ENCODE data around the gene CDK9. TPM values are rescaled to one million over a fixed set of nuclear protein-coding genes. Genes with fewer than 3 reads are reported as not detected.

CDK9 gene
- total RNA-seq, 2 experiments from 2014 or later = 120 to 128 TPM

GRCh38 chr9:127805620-127806019 is 19.8 kb downstream of the CDK9 start:
- H3K27me3 Mint-ChIP-seq = no peaks in the 10 kb centered on the region
- H3K9me3 Mint-ChIP-seq (ENCODE audit: low read depth) = no peaks in the 10 kb centered on the region
- CTCF ChIA-PET = interaction anchor here (0.7 to 5.3 kb wide), 11 partner anchors 8 to 112 kb away, joined by 3 to 30 read pairs (median 4); partner anchors contain the start of gene TOR2A
- no peak for ATAC-seq
- peaks cover 22% of the 10 kb centered on the region for H3K36me3 Mint-ChIP-seq
- H3K4me3 Mint-ChIP-seq = no peak overlapping the region
- H3K27ac Mint-ChIP-seq = no peak overlapping the region
- peaks cover 23% of the 10 kb centered on the region for H3K4me1 Mint-ChIP-seq
- peak; percentile 64 for DNase-seq

GRCh38 chr9:127806871-127807270 is 21.0 kb downstream of the CDK9 start:
- peaks cover 18% of the 10 kb centered on the region for H3K4me1 Mint-ChIP-seq
- ATAC-seq (no peak), DNase-seq (no peak)
- H3K9me3 Mint-ChIP-seq (ENCODE audit: low read depth) = no peaks in the 10 kb centered on the region
- H3K36me3 Mint-ChIP-seq = peaks cover 27% of the 10 kb centered on the region
- H3K27ac Mint-ChIP-seq = no peak overlapping the region
- H3K27me3 Mint-ChIP-seq = no peaks in the 10 kb centered on the region
- no peak overlapping the region for H3K4me3 Mint-ChIP-seq
- CTCF ChIA-PET = interaction anchor here (5.3 kb wide), 1 partner anchor 63 kb away, joined by 30 read pairs; no protein-coding TSS in a partner anchor

- H3K4me1 Mint-ChIP-seq = peaks cover 13% of the 10 kb centered on the region
- no peak for DNase-seq
These were observed 22.6 kb downstream of the CDK9 start for GRCh38 chr9:127808347-127809001.

GRCh38 chr9:127809002-127809539 is 23.2 kb downstream of the CDK9 start:
- peak; percentile 38 for ATAC-seq
- H3K4me1 Mint-ChIP-seq = peaks cover 9% of the 10 kb centered on the region

More at GRCh38 chr9:127808347-127809001, 22.6 kb downstream of the CDK9 start:
- Mint-ChIP-seq H3K27ac (no peak overlapping the region), H3K9me3 (ENCODE audit: low read depth) (no peaks in the 10 kb centered on the region), H3K27me3 (no peaks in the 10 kb centered on the region), H3K4me3 (no peak overlapping the region), H3K36me3 (peaks cover 27% of the 10 kb centered on the region)
- ATAC-seq = no peak
- CTCF ChIA-PET = no interaction called here

GRCh38 chr9:127809540-127810377 is 23.9 kb downstream of the CDK9 start:
- no peak for DNase-seq
- Mint-ChIP-seq H3K27me3 (no peaks in the 10 kb centered on the region), H3K9me3 (ENCODE audit: low read depth) (no peaks in the 10 kb centered on the region), H3K4me1 (peaks cover 2% of the 10 kb centered on the region), H3K36me3 (peaks cover 28% of the 10 kb centered on the region), H3K27ac (no peak overlapping the region), H3K4me3 (no peak overlapping the region)
- ATAC-seq = no peak
- CTCF ChIA-PET = interaction anchor here (0.6 kb wide), 1 partner anchor 60 kb away, joined by 3 read pairs; no protein-coding TSS in a partner anchor

More at GRCh38 chr9:127809002-127809539, 23.2 kb downstream of the CDK9 start:
- Mint-ChIP-seq H3K27me3 (no peaks in the 10 kb centered on the region), H3K9me3 (ENCODE audit: low read depth) (no peaks in the 10 kb centered on the region), H3K27ac (peak overlapping the region; percentile 11), H3K36me3 (peaks cover 28% of the 10 kb centered on the region), H3K4me3 (no peak overlapping the region)
- DNase-seq = no peak
- CTCF ChIA-PET = interaction anchor here (0.6 kb wide), 1 partner anchor 61 kb away, joined by 3 read pairs; no protein-coding TSS in a partner anchor

GRCh38 chr9:127810378-127811187 is 24.7 kb downstream of the CDK9 start:
- Mint-ChIP-seq H3K36me3 (peaks cover 28% of the 10 kb centered on the region), H3K27me3 (no peaks in the 10 kb centered on the region), H3K4me1 (peaks cover 2% of the 10 kb centered on the region), H3K27ac (no peak overlapping the region), H3K9me3 (ENCODE audit: low read depth) (no peaks in the 10 kb centered on the region), H3K4me3 (no peak overlapping the region)
- ATAC-seq = no peak
- CTCF ChIA-PET = no interaction called here
- DNase-seq = no peak

GRCh38 chr9:127812011-127812410 is 26.2 kb downstream of the CDK9 start:
- peaks cover 24% of the 10 kb centered on the region for H3K36me3 Mint-ChIP-seq
- DNase-seq = no peak
- H3K27ac Mint-ChIP-seq = no peak overlapping the region
- ATAC-seq = no peak
- no peaks in the 10 kb centered on the region for H3K27me3 Mint-ChIP-seq
- CTCF ChIA-PET = interaction anchor here (1.3 kb wide), 1 partner anchor 57 kb away, joined by 3 read pairs; no protein-coding TSS in a partner anchor
- no peak overlapping the region for H3K4me3 Mint-ChIP-seq
- H3K4me1 Mint-ChIP-seq = no peaks in the 10 kb centered on the region
- H3K9me3 Mint-ChIP-seq (ENCODE audit: low read depth) = no peaks in the 10 kb centered on the region

- H3K27me3 Mint-ChIP-seq = no peaks in the 10 kb centered on the region
- H3K4me3 Mint-ChIP-seq = no peak overlapping the region
- ATAC-seq = no peak
- no peak overlapping the region for H3K27ac Mint-ChIP-seq
- no peak for DNase-seq
- H3K36me3 Mint-ChIP-seq = peaks cover 20% of the 10 kb centered on the region
- no peaks in the 10 kb centered on the region for H3K4me1 Mint-ChIP-seq
- H3K9me3 Mint-ChIP-seq (ENCODE audit: low read depth) = no peaks in the 10 kb centered on the region
- CTCF ChIA-PET = no interaction called here
These were observed 27.3 kb downstream of the CDK9 start for GRCh38 chr9:127812936-127813675.

- Mint-ChIP-seq H3K27me3 (no peaks in the 10 kb centered on the region), H3K4me1 (no peaks in the 10 kb centered on the region), H3K27ac (no peak overlapping the region), H3K36me3 (peaks cover 22% of the 10 kb centered on the region), H3K4me3 (no peak overlapping the region), H3K9me3 (ENCODE audit: low read depth) (no peaks in the 10 kb centered on the region)
- CTCF ChIA-PET = no interaction called here
- ATAC-seq (no peak), DNase-seq (no peak)
These were observed 27.9 kb downstream of the CDK9 start for GRCh38 chr9:127813686-127814226.

GRCh38 chr9:127814619-127815511 is 29.0 kb downstream of the CDK9 start:
- no peak overlapping the region for H3K27ac Mint-ChIP-seq
- no peaks in the 10 kb centered on the region for H3K9me3 Mint-ChIP-seq (ENCODE audit: low read depth)
- H3K4me3 Mint-ChIP-seq = no peak overlapping the region
- H3K4me1 Mint-ChIP-seq = no peaks in the 10 kb centered on the region
- peaks cover 15% of the 10 kb centered on the region for H3K36me3 Mint-ChIP-seq
- no peak for ATAC-seq
- H3K27me3 Mint-ChIP-seq = no peaks in the 10 kb centered on the region
- no peak for DNase-seq
- CTCF ChIA-PET = interaction anchor here (1.4 kb wide), 1 partner anchor 55 kb away, joined by 5 read pairs; no protein-coding TSS in a partner anchor

GRCh38 chr9:127815512-127816361 is 29.9 kb downstream of the CDK9 start:
- no peak for ATAC-seq
- DNase-seq = no peak
- Mint-ChIP-seq H3K36me3 (peaks cover 10% of the 10 kb centered on the region), H3K27ac (no peak overlapping the region), H3K27me3 (no peaks in the 10 kb centered on the region), H3K4me1 (no peaks in the 10 kb centered on the region), H3K4me3 (no peak overlapping the region), H3K9me3 (ENCODE audit: low read depth) (no peaks in the 10 kb centered on the region)
- CTCF ChIA-PET = interaction anchor here (1.4 kb wide), 1 partner anchor 55 kb away, joined by 5 read pairs; no protein-coding TSS in a partner anchor
